ENCODE results near the gene FGD3. TPM values are rescaled to one million over a fixed set of nuclear protein-coding genes. Genes with fewer than 3 reads are reported as not detected.

Gene FGD3
- total and polyA plus RNA-seq, 2 of the 8 experiments (the other 6 are each of a cell fraction or from before 2014, with no cell fraction given): 1.4 to 1.9 TPM

DNA sequence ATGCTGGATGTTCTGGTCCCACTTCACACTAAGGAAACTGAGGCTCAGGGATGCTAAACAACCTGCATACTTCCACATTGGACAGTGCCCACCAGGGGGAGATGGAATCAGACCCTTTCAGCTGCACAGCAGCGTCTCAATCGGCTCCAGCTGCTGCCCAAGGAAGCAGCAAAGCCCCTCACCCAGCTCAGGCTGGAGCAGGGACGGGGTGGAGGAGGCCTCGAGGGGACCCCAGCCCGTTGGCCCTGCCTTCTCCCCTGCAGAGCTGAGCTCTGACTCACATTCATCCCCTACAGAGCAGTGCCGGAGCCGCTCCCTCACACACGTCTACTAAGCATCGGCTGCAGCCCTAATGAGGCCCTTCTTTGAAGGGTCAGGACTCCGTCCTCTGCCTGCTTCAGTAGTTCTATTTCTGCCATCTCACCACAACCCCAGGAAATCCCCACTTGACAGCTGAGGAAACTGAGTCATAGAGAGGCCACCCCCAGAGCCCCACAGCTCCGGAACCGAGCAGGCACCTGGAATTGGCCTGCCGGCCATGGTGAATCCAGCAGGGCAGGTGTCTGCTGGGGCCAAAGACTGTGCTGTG, 89.7 kb downstream of the FGD3 start:
- H2BK5ac ChIP-seq (ENCODE audit: low read depth, low read length): no peak overlapping the region
- H2AFZ ChIP-seq (ENCODE audit: low read length): no peak overlapping the region
- no peaks in the 10 kb centered on the region for H3K36me3 ChIP-seq (ENCODE audit: control insufficient read depth in 2 of 4, insufficient read depth in 4 of 4, low read length in 3 of 4)
- H3K9me3 ChIP-seq (ENCODE audit: insufficient read depth in 2 of 2, low read depth in 1 of 2, low read length in 1 of 2): no peaks in the 10 kb centered on the region
- no peak overlapping the region for H3K14ac ChIP-seq (ENCODE audit: insufficient read length)
- H3K18ac ChIP-seq (ENCODE audit: extremely low read depth, low read length): no peak overlapping the region
- no peak overlapping the region for H3K27ac ChIP-seq (ENCODE audit: low read depth, low read length)
- POLR2A ChIA-PET (ENCODE audit: partially characterized antibody): interaction anchor here (1.1 kb wide), 1 partner anchor 16 kb away, joined by 4 read pairs; no protein-coding TSS in a partner anchor
- CTCF ChIA-PET (ENCODE audit: partially characterized antibody): interaction anchor here (0.5 to 4.9 kb wide), 21 partner anchors 10 to 446 kb away, joined by 3 to 44 read pairs (median 4); partner anchors contain the start of gene CARD19
- H2BK20ac ChIP-seq (ENCODE audit: low read length): no peak overlapping the region
- H2BK12ac ChIP-seq (ENCODE audit: low read depth, low read length): peak overlapping the region; percentile 50; the same call in 1 of the 2 replicates
- no peak overlapping the region for H3K56ac ChIP-seq (replicated peaks; ENCODE audit: insufficient read length, low read depth, low read length)
- H3K27me3 ChIP-seq (replicated peaks in 1 of 4; ENCODE audit: control insufficient read depth in 3 of 4, extremely low read depth in 1 of 4, insufficient read depth in 3 of 4, low read length in 3 of 4): no peaks in the 10 kb centered on the region
- no peak overlapping the region for H3K4me3 ChIP-seq (ENCODE audit: extremely low read depth in 1 of 4, insufficient read depth in 2 of 4, low read depth in 3 of 4, low read length in 4 of 4)
- no peak overlapping the region for H3K9ac ChIP-seq (replicated peaks in 1 of 4; ENCODE audit: extremely low read depth in 1 of 4, low read depth in 3 of 4, low read length in 3 of 4)
- peaks cover 0 to 9% (median under 1%) of the 10 kb centered on the region in 4 experiments; a peak in 3 of 7 replicates for H3K4me1 ChIP-seq (replicated peaks in 1 of 4; ENCODE audit: control insufficient read depth in 3 of 4, insufficient read depth in 4 of 4, low read length in 3 of 4)
- H3K4ac ChIP-seq (replicated peaks; ENCODE audit: insufficient read length, low read depth, low read length): no peak overlapping the region
- no peak overlapping the region for H2BK120ac ChIP-seq (replicated peaks; ENCODE audit: low read depth, low read length)
- no peak overlapping the region for H4K5ac ChIP-seq (ENCODE audit: insufficient read length, low read depth, low read length)
- no peak overlapping the region for H3K23ac ChIP-seq (ENCODE audit: insufficient read length)
- no peak overlapping the region for H4K91ac ChIP-seq (replicated peaks; ENCODE audit: insufficient read length, low read length)
- H4K20me1 ChIP-seq (replicated peaks in 1 of 2; ENCODE audit: control insufficient read depth in 1 of 2, insufficient read depth in 2 of 2, low read length in 2 of 2): no peaks in the 10 kb centered on the region
- WGBS, 2 experiments (ENCODE audit: extremely low coverage in 1 of 2, insufficient coverage in 1 of 2, insufficient read length in 1 of 2, insufficient replicate concordance in 2 of 2, low coverage in 1 of 2, low lambda C conversion rate in 2 of 2, missing lambda C conversion rate in 1 of 2): 89% methylated on average over 13 of the region's 13 CpGs; no CpG with 5 or more reads in 1 of the 2 experiments
- no peak overlapping the region for H2AK5ac ChIP-seq (ENCODE audit: low read depth, low read length)
- TF ChIP-seq RAD21 (IDR thresholded peaks at IDR 0.05 in 1 of 2, conservative IDR thresholded peaks at IDR 0.05 in 1 of 2; ENCODE audit: low read depth in 2 of 2, low read length in 2 of 2) (peak; percentile 11 to 26; a peak in 2 of 4 replicates), CTCF (IDR thresholded peaks at IDR 0.05; ENCODE audit: control extremely low read depth in 1 of 3, insufficient read depth in 1 of 3, low read depth in 1 of 3, low read length in 3 of 3) (peak in 2 of 3 experiments; percentile 1 to 48; a peak in 2 of 4 replicates), MAFK (IDR thresholded peaks at IDR 0.05; ENCODE audit: low read depth, low read length) (no peak), KDM1A (IDR thresholded peaks at IDR 0.05; ENCODE audit: borderline replicate concordance, low read length) (no peak), SIX5 (IDR thresholded peaks at IDR 0.05; ENCODE audit: low read depth, low read length) (no peak), ZNF274 (IDR thresholded peaks at IDR 0.05; ENCODE audit: borderline replicate concordance, extremely low read depth, low read length) (no peak)
- no peak for DNase-seq (ENCODE audit: low read depth in 1 of 2, low spot score in 2 of 2)
- FAIRE-seq: no peak
- H3K79me2 ChIP-seq (ENCODE audit: control insufficient read depth in 1 of 2, insufficient read depth in 2 of 2, low read length in 2 of 2): no peaks in the 10 kb centered on the region
- no peak overlapping the region for H2BK15ac ChIP-seq (ENCODE audit: low read length)
- peak overlapping the region; percentile 57; the same call in 1 of the 2 replicates for H4K8ac ChIP-seq (ENCODE audit: extremely low read depth, insufficient read depth, low read length)
- H3K4me2 ChIP-seq (ENCODE audit: insufficient read depth in 1 of 2, low read depth in 2 of 2, low read length in 2 of 2): no peak overlapping the region
- H3K23me2 ChIP-seq (ENCODE audit: low read depth, low read length): no peaks in the 10 kb centered on the region
- H3K79me1 ChIP-seq (ENCODE audit: low read depth, low read length): no peaks in the 10 kb centered on the region

Data from H1 (cell line).